Astrocyte (in vitro differentiated cells and primary cell): ENCODE data around the gene UBE3C.

Experiments
- EZH2 ChIP-seq: IDR thresholded peaks from 2 replicates; pipeline ENCODE4 v1.6.1; 2012; ENCODE audit warnings: mild to moderate bottlenecking, low read length, inconsistent platforms; ENCODE audit not compliant: insufficient read depth
- TF ChIP-seq, protein P1 (sequence below): IDR thresholded peaks from 2 replicates; pipeline ENCODE4 v1.5.1; 2011; ENCODE audit warnings: low read depth, mild to moderate bottlenecking, inconsistent platforms, low read length, moderate library complexity; ENCODE audit not compliant: insufficient read depth

DNA sequence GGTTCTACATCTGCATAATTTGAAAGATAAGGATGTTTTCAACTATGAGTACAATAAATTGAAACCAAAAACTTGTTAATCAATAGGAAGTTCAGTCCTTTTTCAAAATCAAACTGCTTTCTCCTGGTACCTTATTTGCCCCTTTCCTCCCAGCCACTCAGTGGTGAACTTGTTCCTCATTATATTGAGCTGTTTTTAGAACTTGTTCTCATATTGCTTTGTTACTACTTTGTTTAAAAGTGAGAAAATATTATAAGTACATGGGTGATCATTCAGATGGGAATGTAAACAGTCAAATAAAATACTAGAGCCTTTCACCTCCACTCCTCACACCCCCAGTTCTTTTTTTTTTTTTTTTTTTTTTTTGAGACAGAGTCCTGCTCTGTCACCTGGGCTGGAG is 17.2 kb downstream of the UBE3C start:
- TF ChIP-seq EZH2 = no peak
- TF ChIP-seq, protein P1, sequence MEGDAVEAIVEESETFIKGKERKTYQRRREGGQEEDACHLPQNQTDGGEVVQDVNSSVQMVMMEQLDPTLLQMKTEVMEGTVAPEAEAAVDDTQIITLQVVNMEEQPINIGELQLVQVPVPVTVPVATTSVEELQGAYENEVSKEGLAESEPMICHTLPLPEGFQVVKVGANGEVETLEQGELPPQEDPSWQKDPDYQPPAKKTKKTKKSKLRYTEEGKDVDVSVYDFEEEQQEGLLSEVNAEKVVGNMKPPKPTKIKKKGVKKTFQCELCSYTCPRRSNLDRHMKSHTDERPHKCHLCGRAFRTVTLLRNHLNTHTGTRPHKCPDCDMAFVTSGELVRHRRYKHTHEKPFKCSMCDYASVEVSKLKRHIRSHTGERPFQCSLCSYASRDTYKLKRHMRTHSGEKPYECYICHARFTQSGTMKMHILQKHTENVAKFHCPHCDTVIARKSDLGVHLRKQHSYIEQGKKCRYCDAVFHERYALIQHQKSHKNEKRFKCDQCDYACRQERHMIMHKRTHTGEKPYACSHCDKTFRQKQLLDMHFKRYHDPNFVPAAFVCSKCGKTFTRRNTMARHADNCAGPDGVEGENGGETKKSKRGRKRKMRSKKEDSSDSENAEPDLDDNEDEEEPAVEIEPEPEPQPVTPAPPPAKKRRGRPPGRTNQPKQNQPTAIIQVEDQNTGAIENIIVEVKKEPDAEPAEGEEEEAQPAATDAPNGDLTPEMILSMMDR = no peak
